ENCODE measurements around the gene YWHAQ.

- no peak for TF ChIP-seq MTA2 (IDR thresholded peaks at IDR 0.05; ENCODE audit: low read depth)
- no peak for TF ChIP-seq EZH2 (IDR thresholded peaks at IDR 0.05; ENCODE audit: borderline replicate concordance, low read depth, low read length)
Observed at GRCh38 chr2:9655441-9656269, 24.9 kb upstream of the YWHAQ start.

Measured in K562 (cell line).